ENCODE results near the gene FOXP3.

The FOXP3 gene

DNA sequence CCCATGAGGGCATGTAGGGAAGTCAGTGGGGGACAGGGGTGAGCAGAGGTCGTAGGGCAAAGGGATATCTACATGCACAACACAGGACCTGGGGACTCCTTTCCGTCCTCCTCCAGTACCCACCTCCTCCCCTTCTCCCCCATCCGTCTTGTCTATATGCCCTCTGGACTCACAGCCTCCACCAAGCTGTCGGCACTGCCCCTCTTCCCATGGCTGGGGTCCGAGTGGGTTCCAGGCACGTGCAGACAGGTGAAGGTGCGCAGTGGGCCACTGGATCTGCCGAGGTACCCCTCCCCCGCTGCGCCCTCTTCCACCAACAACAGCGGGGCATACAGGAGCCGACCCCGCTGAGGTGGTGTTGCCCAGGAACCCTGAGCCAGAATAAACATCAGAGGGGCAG lies 59.1 kb downstream of the FOXP3 start:
- intact Hi-C loops (cut with DNase I; ENCODE audit: low total_unique reads) = no loop called here
- Histone ChIP-seq H3K27me3 (no peaks in the 10 kb centered on the region), H3K36me3 (no peaks in the 10 kb centered on the region), H3K27ac (no peak overlapping the region), H3K4me3 (no peak overlapping the region), H3K4me1 (peaks cover 0 to 6% (median 2%) of the 10 kb centered on the region in 4 donors), H3K9me3 (no peaks in the 10 kb centered on the region)
- no peak for DNase-seq
- TF ChIP-seq, protein P1, sequence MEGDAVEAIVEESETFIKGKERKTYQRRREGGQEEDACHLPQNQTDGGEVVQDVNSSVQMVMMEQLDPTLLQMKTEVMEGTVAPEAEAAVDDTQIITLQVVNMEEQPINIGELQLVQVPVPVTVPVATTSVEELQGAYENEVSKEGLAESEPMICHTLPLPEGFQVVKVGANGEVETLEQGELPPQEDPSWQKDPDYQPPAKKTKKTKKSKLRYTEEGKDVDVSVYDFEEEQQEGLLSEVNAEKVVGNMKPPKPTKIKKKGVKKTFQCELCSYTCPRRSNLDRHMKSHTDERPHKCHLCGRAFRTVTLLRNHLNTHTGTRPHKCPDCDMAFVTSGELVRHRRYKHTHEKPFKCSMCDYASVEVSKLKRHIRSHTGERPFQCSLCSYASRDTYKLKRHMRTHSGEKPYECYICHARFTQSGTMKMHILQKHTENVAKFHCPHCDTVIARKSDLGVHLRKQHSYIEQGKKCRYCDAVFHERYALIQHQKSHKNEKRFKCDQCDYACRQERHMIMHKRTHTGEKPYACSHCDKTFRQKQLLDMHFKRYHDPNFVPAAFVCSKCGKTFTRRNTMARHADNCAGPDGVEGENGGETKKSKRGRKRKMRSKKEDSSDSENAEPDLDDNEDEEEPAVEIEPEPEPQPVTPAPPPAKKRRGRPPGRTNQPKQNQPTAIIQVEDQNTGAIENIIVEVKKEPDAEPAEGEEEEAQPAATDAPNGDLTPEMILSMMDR (IDR thresholded peaks at IDR 0.05) = no peak

DNA sequence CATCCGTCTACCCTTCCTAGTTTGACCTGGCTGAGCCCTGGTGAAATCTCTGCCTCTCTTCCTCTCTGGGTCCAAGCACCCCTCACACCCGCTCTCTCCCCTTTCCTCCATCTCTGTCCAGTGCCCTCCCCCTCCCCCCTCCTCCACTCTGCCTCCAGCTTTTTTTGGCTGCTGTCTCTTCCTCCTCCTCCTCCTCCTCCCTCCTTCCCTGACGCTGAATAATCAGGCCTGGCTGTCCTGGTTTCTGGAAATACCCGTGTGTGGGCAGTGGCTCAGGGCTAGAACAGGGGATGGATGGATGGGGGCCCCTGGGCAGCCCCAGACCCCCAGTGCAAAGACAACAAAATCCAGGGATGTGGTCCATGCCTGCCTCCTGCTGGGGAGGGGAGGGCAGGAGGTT lies 59.8 kb downstream of the FOXP3 start:
- H3K27me3 ChIP-seq = no peaks in the 10 kb centered on the region
- TF ChIP-seq, protein P1 (IDR thresholded peaks at IDR 0.05) = no peak
- H3K4me3 ChIP-seq = no peak overlapping the region
- H3K27ac ChIP-seq = no peak overlapping the region
- no peak for DNase-seq
- peaks cover 0 to 9% (median 4%) of the 10 kb centered on the region in 4 donors for H3K4me1 ChIP-seq
- H3K9me3 ChIP-seq = no peaks in the 10 kb centered on the region
- no peaks in the 10 kb centered on the region for H3K36me3 ChIP-seq
- intact Hi-C loops (cut with DNase I; ENCODE audit: low total_unique reads) = no loop called here

DNA sequence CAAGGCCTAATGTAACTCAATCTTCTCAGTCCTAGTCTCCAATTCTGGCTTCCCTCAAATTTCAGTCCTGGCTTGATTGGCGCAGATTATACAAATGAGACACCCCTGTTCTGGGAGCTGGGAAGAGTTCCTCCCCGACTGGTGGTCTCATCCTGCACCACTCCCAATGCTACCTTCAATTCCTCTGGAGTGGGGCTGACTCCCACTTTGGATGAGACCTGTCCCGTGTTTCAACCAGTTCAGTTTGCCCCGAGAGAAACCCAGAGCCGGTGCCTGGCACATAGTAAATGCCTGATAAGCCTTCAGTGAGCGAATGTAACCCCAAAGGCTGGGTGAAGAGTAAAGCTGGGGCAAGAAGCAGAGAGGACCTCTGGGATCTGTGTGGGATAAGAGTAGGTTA lies 60.5 kb downstream of the FOXP3 start:
- intact Hi-C loops (cut with DNase I; ENCODE audit: low total_unique reads) = no loop called here

DNA sequence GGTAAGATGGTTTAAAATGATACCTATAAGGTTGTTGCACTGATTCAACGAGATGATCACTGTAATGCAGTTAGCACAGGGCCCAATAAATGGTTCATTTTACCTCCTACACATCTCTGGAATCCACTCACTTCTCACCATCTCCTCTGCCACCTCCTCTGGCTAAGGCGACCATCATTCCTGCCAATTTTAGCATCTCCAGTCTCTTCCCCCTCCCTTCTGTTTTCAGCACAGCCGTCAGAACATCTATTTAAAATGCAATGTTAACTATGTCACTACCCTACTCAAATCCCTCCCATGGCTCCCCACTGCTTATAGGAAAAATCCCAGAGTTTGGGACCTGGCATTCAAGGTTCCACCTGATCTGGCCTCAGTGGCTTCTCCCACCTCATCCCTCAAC lies 61.0 kb downstream of the FOXP3 start:
- Histone ChIP-seq H3K9me3 (no peaks in the 10 kb centered on the region), H3K36me3 (no peaks in the 10 kb centered on the region), H3K27ac (no peak overlapping the region), H3K4me1 (peaks cover 0 to 15% (median 8%) of the 10 kb centered on the region in 4 donors), H3K27me3 (no peaks in the 10 kb centered on the region), H3K4me3 (no peak overlapping the region)
- DNase-seq = no peak
- TF ChIP-seq, protein P1 (IDR thresholded peaks at IDR 0.05) = no peak
- intact Hi-C loops (cut with DNase I; ENCODE audit: low total_unique reads) = no loop called here

More for the DNA sequence above, 60.5 kb downstream of the FOXP3 start:
- H3K4me3 ChIP-seq = no peak overlapping the region
- H3K9me3 ChIP-seq = no peaks in the 10 kb centered on the region
- no peak for DNase-seq
- no peak overlapping the region for H3K27ac ChIP-seq
- peaks cover 0 to 15% (median 8%) of the 10 kb centered on the region in 4 donors for H3K4me1 ChIP-seq
- TF ChIP-seq, protein P1 (IDR thresholded peaks at IDR 0.05) = no peak
- no peaks in the 10 kb centered on the region for H3K27me3 ChIP-seq
- H3K36me3 ChIP-seq = no peaks in the 10 kb centered on the region

DNA sequence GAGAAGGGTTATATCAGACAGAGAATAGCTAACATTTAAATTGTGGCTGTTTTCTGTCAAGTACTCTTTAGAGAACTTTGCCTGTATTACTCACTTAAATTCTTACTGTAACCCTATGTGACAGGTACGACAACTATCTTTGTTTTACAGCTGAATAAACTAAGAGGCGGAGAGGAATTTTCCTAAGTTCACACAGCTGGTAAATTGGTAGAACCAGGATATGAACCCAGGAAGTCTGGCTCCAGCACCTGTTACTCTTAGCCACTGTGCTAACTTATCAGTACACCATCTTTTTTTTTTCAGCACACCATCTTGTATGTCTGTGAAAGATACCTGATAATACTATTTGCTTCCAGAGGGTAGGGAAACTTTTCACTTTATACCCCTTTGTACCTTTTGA lies 62.5 kb downstream of the FOXP3 start:
- intact Hi-C loops (cut with DNase I; ENCODE audit: low total_unique reads) = no loop called here
- no peak overlapping the region for H3K27ac ChIP-seq
- TF ChIP-seq, protein P1 (IDR thresholded peaks at IDR 0.05) = no peak
- H3K36me3 ChIP-seq = no peaks in the 10 kb centered on the region
- H3K9me3 ChIP-seq = no peaks in the 10 kb centered on the region
- no peak for DNase-seq
- H3K4me3 ChIP-seq = no peak overlapping the region
- no peaks in the 10 kb centered on the region for H3K27me3 ChIP-seq
- peaks cover 0 to 15% (median 8%) of the 10 kb centered on the region in 4 donors for H3K4me1 ChIP-seq

All from tibial artery (tissue), 4 donors.